ENCODE measurements around the gene TMEM240. TPM values are rescaled to one million over a fixed set of nuclear protein-coding genes. Genes with fewer than 3 reads are reported as not detected.
"Not testable (repeated sequence)": the region's sequence is repeated elsewhere in the genome, so short reads cannot be mapped to it uniquely, and the experiment has no call there.

Gene TMEM240
- total RNA-seq, 2 experiments from 2014 or later: 0.75 to 1.5 TPM

GRCh38 chr1:1558591-1558990, 18.2 kb upstream of the TMEM240 start:
- peaks cover 31% of the 10 kb centered on the region for H3K36me3 ChIP-seq (ENCODE audit: insufficient read depth, low read length)
- H3K9me3 Mint-ChIP-seq: no peaks in the 10 kb centered on the region
- TF ChIP-seq CTCF (IDR thresholded peaks at IDR 0.05): no peak
- intact Hi-C loops (cut with DNase I, micrococcal nuclease): no loop called here
- ChIA-PET POLR2A (interaction anchor here (0.9 kb wide), 1 partner anchor 10 kb away, joined by 3 read pairs; no protein-coding TSS in a partner anchor), CTCF (no interaction called here)
- no peaks in the 10 kb centered on the region for H3K27me3 ChIP-seq (ENCODE audit: control insufficient read depth in 1 of 2, insufficient read depth in 2 of 2, low read length in 2 of 2)
- ATAC-seq (ENCODE audit: poor library complexity) (no peak), DNase-seq (no peak)
- H3K27ac ChIP-seq (ENCODE audit: low read depth in 1 of 2, low read length in 2 of 2): no peak overlapping the region
- peaks cover 40% of the 10 kb centered on the region for H3K36me3 Mint-ChIP-seq (ENCODE audit: low read depth)
- H3K4me1 ChIP-seq (ENCODE audit: insufficient read depth, low read length): no peaks in the 10 kb centered on the region
- H3K4me3 ChIP-seq (ENCODE audit: low read length): no peak overlapping the region
- H3K27me3 Mint-ChIP-seq: no peaks in the 10 kb centered on the region
- H3K4me1 Mint-ChIP-seq (ENCODE audit: low read depth): peaks cover 3% of the 10 kb centered on the region
- no peak overlapping the region for H3K4me3 Mint-ChIP-seq
- peak overlapping the region; percentile 18 for H3K27ac Mint-ChIP-seq
- H3K9me3 ChIP-seq (ENCODE audit: control insufficient read depth in 1 of 2, insufficient read depth in 1 of 2, low read length in 2 of 2): no peaks in the 10 kb centered on the region

DNA sequence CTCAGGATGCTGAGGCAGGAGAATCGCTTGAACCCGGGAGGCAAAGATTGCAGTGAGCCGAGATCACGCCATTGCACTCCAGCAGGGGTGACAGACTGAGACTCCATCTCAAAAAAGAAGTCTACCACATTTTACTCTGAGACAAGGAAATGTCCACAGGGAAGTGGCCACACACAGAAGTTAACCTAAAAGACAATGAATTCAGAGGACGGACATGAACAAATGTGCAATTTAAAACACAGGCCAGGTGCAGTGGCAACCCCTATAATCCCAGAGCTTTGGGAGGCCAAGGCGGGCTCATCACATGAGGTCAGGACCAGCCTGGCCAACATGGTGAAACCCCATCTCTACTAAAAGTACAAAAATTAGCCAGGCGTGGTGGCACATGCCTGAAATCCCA, 17.3 kb upstream of the TMEM240 start:
- H3K4me1 Mint-ChIP-seq (ENCODE audit: low read depth); H3K9me3 ChIP-seq (ENCODE audit: control insufficient read depth in 1 of 2, insufficient read depth in 1 of 2, low read length in 2 of 2); H3K4me3 ChIP-seq (ENCODE audit: low read length); DNase-seq; ATAC-seq (ENCODE audit: poor library complexity); H3K27ac Mint-ChIP-seq; H3K4me3 Mint-ChIP-seq; H3K27me3 Mint-ChIP-seq; H3K27ac ChIP-seq (ENCODE audit: low read depth in 1 of 2, low read length in 2 of 2); H3K27me3 ChIP-seq (ENCODE audit: control insufficient read depth in 1 of 2, insufficient read depth in 2 of 2, low read length in 2 of 2); H3K4me1 ChIP-seq (ENCODE audit: insufficient read depth, low read length); intact Hi-C loops (cut with DNase I, micrococcal nuclease); CTCF ChIA-PET; H3K9me3 Mint-ChIP-seq; POLR2A ChIA-PET: not testable (repeated sequence)
- H3K36me3 Mint-ChIP-seq (ENCODE audit: low read depth): peaks cover 34% of the 10 kb centered on the region
- peaks cover 23% of the 10 kb centered on the region for H3K36me3 ChIP-seq (ENCODE audit: insufficient read depth, low read length)

GRCh38 chr1:1556961-1557360, 16.5 kb upstream of the TMEM240 start:
- ATAC-seq (ENCODE audit: poor library complexity); CTCF ChIA-PET; H3K27me3 Mint-ChIP-seq; POLR2A ChIA-PET; H3K27me3 ChIP-seq (ENCODE audit: control insufficient read depth in 1 of 2, insufficient read depth in 2 of 2, low read length in 2 of 2); H3K9me3 Mint-ChIP-seq; H3K4me3 Mint-ChIP-seq; H3K4me3 ChIP-seq (ENCODE audit: low read length); H3K27ac ChIP-seq (ENCODE audit: low read depth in 1 of 2, low read length in 2 of 2); intact Hi-C loops (cut with DNase I, micrococcal nuclease); H3K9me3 ChIP-seq (ENCODE audit: control insufficient read depth in 1 of 2, insufficient read depth in 1 of 2, low read length in 2 of 2); DNase-seq; H3K4me1 Mint-ChIP-seq (ENCODE audit: low read depth); H3K27ac Mint-ChIP-seq; H3K4me1 ChIP-seq (ENCODE audit: insufficient read depth, low read length): not testable (repeated sequence)
- H3K36me3 Mint-ChIP-seq (ENCODE audit: low read depth): peaks cover 26% of the 10 kb centered on the region
- peaks cover 19% of the 10 kb centered on the region for H3K36me3 ChIP-seq (ENCODE audit: insufficient read depth, low read length)

GRCh38 chr1:1556505-1556904, 16.1 kb upstream of the TMEM240 start:
- Mint-ChIP-seq H3K27me3 (no peaks in the 10 kb centered on the region), H3K36me3 (ENCODE audit: low read depth) (peaks cover 22% of the 10 kb centered on the region), H3K4me1 (ENCODE audit: low read depth) (peaks cover 3% of the 10 kb centered on the region), H3K27ac (no peak overlapping the region), H3K9me3 (no peaks in the 10 kb centered on the region), H3K4me3 (no peak overlapping the region)
- peaks cover 14% of the 10 kb centered on the region for H3K36me3 ChIP-seq (ENCODE audit: insufficient read depth, low read length)
- TF ChIP-seq CTCF (IDR thresholded peaks at IDR 0.05): no peak
- peaks cover 6% of the 10 kb centered on the region for H3K4me1 ChIP-seq (ENCODE audit: insufficient read depth, low read length)
- H3K27ac ChIP-seq (ENCODE audit: low read depth in 1 of 2, low read length in 2 of 2): no peak overlapping the region
- H3K4me3 ChIP-seq (ENCODE audit: low read length): no peak overlapping the region
- H3K9me3 ChIP-seq (ENCODE audit: control insufficient read depth in 1 of 2, insufficient read depth in 1 of 2, low read length in 2 of 2): no peaks in the 10 kb centered on the region
- POLR2A ChIA-PET: no interaction called here
- CTCF ChIA-PET: no interaction called here
- intact Hi-C loops (cut with DNase I, micrococcal nuclease): no loop called here
- no peak for ATAC-seq (ENCODE audit: poor library complexity)
- no peaks in the 10 kb centered on the region for H3K27me3 ChIP-seq (ENCODE audit: control insufficient read depth in 1 of 2, insufficient read depth in 2 of 2, low read length in 2 of 2)
- no peak for DNase-seq
